NCI-H510A (cell line): ENCODE results near the gene ARL17A.
"Not testable (repeated sequence)": the region's sequence is repeated elsewhere in the genome, so short reads cannot be mapped to it uniquely, and the experiment has no call there.

Source experiments
- DNase-seq: peaks from one replicate; lab custom pipeline; 2025; lab: John Stamatoyannopoulos, UW

The ARL17A gene

DNA sequence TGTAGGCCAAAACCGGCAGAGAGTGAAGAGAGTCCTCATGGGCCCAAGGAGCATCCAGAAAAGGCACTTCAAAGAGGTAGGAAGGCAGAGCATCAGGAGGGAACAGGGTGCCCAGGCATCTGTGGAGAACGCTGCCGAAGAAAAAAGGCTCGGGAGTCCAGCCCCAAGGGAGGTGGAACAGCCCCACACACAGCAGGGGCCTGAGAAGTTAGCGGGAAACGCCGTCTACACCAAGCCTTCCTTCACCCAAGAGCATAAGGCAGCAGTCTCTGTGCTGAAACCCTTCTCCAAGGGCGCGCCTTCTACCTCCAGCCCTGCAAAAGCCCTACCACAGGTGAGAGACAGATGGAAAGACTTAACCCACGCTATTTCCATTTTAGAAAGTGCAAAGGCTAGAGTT is 30.9 kb downstream of the ARL17A start:
- not testable (repeated sequence) for DNase-seq

DNA sequence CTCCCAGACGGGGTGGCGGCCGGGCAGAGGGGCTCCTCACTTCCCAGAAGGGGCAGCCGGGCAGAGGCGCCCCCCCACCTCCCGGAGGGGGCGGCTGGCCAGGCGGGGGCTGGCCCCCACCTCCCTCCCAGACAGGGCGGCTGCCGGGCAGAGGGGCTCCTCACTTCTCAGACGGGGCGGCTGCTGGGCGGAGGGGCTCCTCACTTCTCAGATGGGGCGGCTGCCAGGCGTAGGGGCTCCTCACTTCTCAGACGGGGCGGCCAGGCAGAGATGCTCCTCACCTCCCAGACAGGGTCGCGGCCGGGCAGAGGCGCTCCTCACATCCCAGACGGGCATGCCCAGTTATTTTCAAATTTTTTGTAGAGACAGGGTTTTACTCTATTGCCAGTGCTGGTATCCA is 44.8 kb downstream of the ARL17A start:
- DNase-seq, result not testable (repeated sequence)

DNA sequence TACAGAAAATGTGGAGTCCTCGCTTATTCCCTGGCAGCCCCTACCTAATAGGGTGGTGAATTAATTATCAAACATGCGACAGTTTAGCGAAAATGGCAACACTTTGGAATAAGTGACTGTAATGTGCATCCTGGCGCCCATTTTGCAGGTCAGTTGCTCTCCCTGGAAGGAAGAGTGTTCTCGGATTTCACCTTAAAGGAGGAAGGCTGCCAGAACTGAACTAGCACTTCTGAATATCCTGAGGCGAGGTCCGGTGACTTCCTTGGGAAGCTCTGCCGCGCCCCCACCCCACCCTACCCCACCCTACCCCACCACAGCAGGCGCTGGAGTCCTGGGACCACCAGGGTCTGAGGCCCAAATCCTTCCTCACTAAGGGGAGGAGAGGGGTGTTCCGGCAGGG is 67.3 kb downstream of the ARL17A start, which contains the start of gene LRRC37A2:
LRRC37A2 (plus strand) TSS at position 301 of the 400 bp plus-strand sequence. CDS start 245 bp downstream, outside the sequence.
- DNase-seq, result not testable (repeated sequence)

DNA sequence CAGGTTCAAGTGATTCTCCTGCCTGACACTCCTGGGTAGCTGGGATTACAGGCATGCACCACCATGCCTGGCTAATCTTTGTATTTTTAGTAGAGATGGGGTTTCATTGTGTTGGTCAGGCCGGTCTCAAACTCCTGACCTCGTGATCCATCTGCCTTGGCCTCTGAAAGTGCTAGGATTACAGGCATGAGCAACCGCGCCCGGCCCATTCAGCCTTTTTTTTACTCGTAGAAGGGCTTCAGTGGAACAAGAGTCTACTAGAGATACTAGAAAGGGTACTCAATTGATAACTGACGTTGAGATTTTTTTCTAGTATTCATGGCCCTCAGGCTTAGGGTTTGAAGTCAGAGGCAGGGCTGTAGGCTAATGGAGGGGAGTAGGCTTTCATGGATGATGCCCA is 73.6 kb downstream of the ARL17A start:
- DNase-seq, result not testable (repeated sequence)

DNA sequence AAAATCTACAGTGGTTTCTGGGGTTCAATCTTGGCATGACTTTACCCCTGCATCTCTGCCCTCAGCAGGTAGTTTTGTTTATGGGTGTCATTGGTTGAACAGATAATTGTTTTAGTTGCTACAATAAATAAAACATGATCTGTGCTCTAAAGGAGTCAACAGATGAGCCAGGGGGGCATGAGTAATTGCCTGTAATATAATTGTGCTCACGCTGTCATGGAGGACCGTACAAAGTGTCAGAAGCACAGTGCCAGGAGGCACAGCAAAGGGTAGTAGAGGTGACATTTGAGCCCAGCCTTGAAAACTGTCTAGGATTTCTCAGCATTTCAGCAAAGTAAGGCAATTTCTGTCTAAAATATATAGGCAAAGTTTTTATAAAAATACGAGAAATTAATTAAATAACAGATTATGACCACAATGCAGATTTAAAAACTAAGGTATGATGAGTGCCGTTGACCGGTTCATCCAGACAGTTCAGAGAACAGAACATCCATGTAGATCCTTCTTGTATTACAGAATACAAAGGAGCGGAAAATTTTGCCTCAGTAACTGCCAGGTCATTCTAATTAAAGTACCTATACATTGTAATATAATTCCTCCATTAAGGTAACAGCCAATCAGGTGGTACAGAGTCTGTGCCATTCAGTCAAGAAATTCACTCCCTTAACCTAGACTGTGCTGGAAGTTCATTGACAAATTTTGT is 79.9 kb downstream of the ARL17A start:
- not testable (repeated sequence) for DNase-seq

DNA sequence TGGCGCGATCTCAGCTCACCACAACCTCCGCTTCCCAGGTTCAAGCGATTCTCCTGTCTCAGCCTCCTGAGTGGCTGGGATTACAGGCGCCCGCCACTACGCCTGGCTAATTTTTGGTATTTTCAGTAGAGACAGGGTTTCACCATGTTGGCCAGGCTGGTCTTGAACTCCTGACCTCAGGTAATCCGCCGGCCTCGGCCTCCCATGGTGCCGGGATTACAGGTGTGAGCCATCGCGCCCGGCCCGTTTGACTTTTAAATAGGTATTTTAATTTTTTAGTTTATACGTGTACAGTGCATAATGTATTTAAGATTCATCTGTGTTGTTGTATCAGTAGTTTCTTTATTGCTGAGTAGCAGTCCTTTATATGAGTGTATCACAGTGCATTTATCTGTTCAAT is 87.5 kb downstream of the ARL17A start:
- DNase-seq, result not testable (repeated sequence)

DNA sequence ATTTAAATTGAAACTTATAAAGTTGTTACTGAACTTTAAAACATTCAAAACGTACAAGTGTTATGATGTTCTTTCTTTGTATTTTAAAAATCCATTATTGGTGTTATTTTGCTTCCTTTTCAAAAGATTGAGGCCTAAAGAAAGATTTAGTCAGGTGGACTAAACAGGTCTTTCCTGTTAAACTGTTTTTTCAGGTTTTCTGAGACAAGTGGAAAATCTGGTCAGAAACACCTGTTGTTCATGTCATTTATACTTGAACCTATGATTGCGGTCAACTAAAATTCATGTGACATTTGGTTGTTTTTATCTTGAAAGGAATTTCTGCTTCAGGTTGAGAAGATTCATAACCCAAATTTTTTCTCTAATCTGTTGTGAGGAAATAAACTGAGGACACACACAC is 98.2 kb downstream of the ARL17A start:
- DNase-seq, result not testable (repeated sequence)

DNA sequence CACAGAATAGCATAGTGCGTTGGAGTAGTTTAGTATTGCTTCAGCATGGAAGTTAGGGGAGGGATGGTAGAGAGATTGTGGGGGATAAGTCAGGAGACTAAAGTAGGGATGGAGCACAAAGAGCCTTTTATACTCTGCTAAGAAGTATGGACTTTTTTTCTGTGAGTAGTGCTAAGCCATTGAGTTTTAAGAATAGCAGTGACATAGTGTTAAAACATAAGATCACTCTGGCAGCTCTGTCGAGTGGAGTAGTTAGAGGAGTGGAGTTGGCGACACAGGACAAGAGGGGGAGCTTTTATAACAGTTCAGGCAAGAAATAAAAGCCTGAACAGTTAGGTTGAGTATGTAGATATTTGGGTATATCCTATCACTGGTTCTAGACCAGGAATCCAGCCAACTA is 100.7 kb downstream of the ARL17A start:
- not testable (repeated sequence) for DNase-seq

DNA sequence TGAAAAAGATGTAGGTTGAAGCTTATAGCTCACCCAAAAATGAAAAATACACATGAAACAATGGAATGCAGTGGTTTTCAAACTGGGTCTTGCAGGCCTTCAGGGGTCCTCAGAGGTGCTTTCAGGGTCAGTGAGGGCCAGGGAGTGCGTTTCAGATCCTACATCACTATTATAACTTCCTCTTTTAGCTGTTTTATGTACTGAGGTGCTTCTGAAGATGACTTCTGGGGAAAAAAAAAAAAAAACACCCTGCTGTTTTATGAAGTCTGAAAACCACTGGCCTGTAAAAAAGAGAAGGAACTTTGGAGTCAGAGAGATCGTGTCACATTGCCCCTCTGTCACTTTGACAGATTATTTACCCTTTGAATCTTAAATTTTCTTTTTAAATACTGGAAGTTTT is 103.9 kb downstream of the ARL17A start:
- DNase-seq, result not testable (repeated sequence)

DNA sequence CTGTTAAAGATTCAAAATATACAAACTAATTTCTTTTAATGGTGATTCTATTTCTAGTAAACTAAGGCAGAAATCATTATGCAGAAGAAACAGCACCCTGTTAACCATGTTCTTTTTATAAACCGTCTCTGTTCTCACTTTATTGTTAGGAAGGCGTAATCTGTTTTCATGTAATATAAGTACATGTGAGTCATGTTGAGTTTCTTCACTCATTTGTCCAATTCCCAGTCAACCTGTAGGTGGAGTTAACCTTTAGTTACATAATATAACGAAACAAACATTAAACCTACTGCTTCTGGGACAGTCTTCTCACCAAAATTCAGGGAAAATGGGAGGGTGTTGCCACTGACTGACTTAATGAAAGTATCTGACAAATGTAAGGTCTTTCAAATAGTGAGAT is 105.0 kb downstream of the ARL17A start:
- DNase-seq, result not testable (repeated sequence)

DNA sequence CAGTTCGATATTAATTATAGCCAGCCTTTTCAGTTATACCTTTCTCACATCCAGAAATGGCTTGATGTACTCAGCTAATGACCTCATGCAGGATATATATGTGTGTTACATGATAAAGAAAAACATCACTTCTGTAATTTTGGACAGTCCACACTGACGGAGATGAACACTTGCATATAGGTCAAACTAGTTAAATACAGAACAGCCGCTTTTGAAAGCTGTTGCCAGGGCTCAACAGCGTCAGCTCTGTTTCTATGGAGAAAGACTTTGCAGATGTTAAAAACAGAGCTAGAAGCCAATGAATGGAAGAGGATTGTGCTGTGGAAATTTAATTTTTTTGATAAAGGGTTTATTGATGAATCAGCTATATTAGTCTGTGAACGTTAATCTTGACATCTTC is 111.9 kb downstream of the ARL17A start:
- not testable (repeated sequence) for DNase-seq
